Ishikawa (cell line): ENCODE measurements around the gene FCER2.

Experiments used
- CEBPB ChIP-seq: IDR thresholded peaks from 2 replicates; pipeline ENCODE4 v1.6.1; 2012
- CREB1 ChIP-seq: IDR thresholded peaks from 2 replicates; pipeline ENCODE4 v1.6.1; 2012; ENCODE audit warnings: low read depth
- EGR1 ChIP-seq: IDR thresholded peaks from 2 replicates; pipeline ENCODE4 v1.6.1; 2012
- EP300 ChIP-seq: IDR thresholded peaks from 2 replicates; pipeline ENCODE4 v1.6.1; 2012; ENCODE audit warnings: borderline replicate concordance
- FOXM1 ChIP-seq: IDR thresholded peaks from 2 replicates; pipeline ENCODE4 v1.6.1; 2012; ENCODE audit warnings: low read depth, borderline replicate concordance
- NFIC ChIP-seq: IDR thresholded peaks from 2 replicates; pipeline ENCODE4 v1.6.1; 2012
- RAD21 ChIP-seq: IDR thresholded peaks from 2 replicates; pipeline ENCODE4 v1.6.1; 2012; ENCODE audit warnings: low read depth
- TAF1 ChIP-seq: IDR thresholded peaks from 2 replicates; pipeline ENCODE4 v1.6.1; 2012; ENCODE audit warnings: low read depth, mild to moderate bottlenecking
- TCF12 ChIP-seq: IDR thresholded peaks from 2 replicates; pipeline ENCODE4 v1.6.1; 2012; ENCODE audit warnings: low read depth
- TEAD4 ChIP-seq: IDR thresholded peaks from 2 replicates; pipeline ENCODE4 v1.6.1; 2012
- YY1 ChIP-seq: IDR thresholded peaks from 2 replicates; pipeline ENCODE4 v1.6.1; 2012; ENCODE audit warnings: low read depth
- ZBTB7A ChIP-seq: IDR thresholded peaks from 2 replicates; pipeline ENCODE4 v1.6.1; 2012; ENCODE audit warnings: low read depth
- TF ChIP-seq, protein P1 (sequence below): IDR thresholded peaks from 2 replicates; pipeline ENCODE4 v1.6.1; 2012
- TF ChIP-seq, protein P2 (sequence below): IDR thresholded peaks from 2 replicates; pipeline ENCODE4 v1.6.1; 2012
- TF ChIP-seq, protein P3 (sequence below): IDR thresholded peaks from 2 replicates; pipeline ENCODE4 v1.6.1; 2012; ENCODE audit warnings: low read depth, mild to moderate bottlenecking

FCER2 gene

DNA sequence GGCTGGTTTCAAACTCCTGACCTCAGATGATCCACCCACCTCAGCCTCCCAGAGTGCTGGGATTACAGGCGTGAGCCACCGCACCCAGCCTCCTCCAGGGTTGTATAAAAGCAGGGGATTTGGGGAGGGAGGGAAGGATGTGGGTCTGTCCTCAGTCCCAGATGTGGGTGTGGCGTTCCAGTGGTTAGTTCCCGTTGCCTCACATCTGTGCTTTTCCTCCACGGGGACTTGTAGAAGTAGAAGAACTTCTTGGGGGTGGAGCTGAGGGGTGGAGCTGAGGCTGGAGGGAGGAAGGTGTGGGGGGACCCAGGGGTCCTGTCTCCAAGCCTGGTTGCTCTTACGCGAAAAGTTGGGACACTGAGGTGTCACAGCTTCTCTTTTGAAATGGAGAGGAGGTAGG, 25.6 kb downstream of the FCER2 start:
- no peak for TF ChIP-seq EGR1
- no peak for TF ChIP-seq ZBTB7A
- TF ChIP-seq FOXM1 = no peak
- no peak for TF ChIP-seq CEBPB
- no peak for TF ChIP-seq TCF12
- no peak for TF ChIP-seq EP300
- no peak for TF ChIP-seq TAF1
- no peak for TF ChIP-seq YY1
- TF ChIP-seq CREB1 = no peak
- TF ChIP-seq, protein P1, sequence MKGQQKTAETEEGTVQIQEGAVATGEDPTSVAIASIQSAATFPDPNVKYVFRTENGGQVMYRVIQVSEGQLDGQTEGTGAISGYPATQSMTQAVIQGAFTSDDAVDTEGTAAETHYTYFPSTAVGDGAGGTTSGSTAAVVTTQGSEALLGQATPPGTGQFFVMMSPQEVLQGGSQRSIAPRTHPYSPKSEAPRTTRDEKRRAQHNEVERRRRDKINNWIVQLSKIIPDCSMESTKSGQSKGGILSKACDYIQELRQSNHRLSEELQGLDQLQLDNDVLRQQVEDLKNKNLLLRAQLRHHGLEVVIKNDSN = no peak
- TF ChIP-seq RAD21 = no peak
- TF ChIP-seq, protein P2, sequence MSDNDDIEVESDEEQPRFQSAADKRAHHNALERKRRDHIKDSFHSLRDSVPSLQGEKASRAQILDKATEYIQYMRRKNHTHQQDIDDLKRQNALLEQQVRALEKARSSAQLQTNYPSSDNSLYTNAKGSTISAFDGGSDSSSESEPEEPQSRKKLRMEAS = no peak
- TF ChIP-seq, protein P3, sequence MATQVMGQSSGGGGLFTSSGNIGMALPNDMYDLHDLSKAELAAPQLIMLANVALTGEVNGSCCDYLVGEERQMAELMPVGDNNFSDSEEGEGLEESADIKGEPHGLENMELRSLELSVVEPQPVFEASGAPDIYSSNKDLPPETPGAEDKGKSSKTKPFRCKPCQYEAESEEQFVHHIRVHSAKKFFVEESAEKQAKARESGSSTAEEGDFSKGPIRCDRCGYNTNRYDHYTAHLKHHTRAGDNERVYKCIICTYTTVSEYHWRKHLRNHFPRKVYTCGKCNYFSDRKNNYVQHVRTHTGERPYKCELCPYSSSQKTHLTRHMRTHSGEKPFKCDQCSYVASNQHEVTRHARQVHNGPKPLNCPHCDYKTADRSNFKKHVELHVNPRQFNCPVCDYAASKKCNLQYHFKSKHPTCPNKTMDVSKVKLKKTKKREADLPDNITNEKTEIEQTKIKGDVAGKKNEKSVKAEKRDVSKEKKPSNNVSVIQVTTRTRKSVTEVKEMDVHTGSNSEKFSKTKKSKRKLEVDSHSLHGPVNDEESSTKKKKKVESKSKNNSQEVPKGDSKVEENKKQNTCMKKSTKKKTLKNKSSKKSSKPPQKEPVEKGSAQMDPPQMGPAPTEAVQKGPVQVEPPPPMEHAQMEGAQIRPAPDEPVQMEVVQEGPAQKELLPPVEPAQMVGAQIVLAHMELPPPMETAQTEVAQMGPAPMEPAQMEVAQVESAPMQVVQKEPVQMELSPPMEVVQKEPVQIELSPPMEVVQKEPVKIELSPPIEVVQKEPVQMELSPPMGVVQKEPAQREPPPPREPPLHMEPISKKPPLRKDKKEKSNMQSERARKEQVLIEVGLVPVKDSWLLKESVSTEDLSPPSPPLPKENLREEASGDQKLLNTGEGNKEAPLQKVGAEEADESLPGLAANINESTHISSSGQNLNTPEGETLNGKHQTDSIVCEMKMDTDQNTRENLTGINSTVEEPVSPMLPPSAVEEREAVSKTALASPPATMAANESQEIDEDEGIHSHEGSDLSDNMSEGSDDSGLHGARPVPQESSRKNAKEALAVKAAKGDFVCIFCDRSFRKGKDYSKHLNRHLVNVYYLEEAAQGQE = no peak

DNA sequence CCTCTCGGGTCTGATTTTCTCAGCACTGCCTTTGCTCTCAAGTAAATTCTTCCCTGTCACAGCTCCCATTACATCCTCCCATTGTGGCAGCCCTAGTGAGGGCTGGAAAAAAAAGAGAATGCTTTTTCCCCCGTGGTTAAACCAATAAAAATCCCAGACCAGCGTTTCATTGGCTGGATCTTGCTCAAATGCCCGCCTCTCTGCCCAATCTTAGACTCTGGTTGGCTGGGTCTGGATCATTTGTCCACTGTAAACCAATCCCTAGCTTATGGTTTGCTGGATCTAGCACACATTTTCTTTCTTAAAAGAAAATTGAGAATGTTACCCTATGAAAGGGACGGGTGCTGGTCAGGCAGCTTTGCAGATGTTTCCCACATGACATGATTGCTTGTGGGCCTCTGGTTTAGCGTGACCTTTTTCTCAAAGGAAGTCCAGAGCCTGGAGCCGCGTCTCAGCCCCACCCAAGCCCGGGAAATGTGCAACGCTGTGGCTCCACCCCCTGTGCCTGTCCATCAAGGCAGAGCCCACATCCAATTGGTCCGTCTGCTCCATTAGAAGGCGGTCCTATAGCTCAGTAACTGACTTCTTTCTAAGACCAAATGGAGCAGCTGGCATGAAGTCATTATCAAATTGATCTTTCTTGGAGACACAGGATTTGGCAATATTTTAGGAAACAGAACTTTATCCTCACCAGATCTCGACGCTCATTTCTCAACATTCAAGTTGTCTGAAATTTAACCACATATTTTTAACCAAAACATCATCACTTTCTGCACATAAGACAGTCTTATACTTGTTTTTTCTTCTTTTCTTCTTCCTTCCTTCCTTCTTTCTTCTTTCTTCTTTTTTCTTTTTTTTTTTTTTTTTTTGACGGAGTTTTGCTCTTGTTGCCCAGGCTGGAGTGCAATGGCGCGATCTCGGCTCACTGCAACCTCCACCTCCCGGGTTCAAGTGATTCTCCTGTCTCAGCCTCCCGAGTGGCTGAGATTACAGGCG, 27.6 kb downstream of the FCER2 start:
- TF ChIP-seq ZBTB7A (no peak), EP300 (no peak), EGR1 (no peak), FOXM1 (no peak), TCF12 (no peak), RAD21 (no peak), TEAD4 (no peak), CREB1 (no peak), YY1 (no peak), CEBPB (no peak), TAF1 (no peak), NFIC (no peak)
- TF ChIP-seq, protein P3 = no peak
- TF ChIP-seq, protein P1 = no peak
- TF ChIP-seq, protein P2 = no peak

DNA sequence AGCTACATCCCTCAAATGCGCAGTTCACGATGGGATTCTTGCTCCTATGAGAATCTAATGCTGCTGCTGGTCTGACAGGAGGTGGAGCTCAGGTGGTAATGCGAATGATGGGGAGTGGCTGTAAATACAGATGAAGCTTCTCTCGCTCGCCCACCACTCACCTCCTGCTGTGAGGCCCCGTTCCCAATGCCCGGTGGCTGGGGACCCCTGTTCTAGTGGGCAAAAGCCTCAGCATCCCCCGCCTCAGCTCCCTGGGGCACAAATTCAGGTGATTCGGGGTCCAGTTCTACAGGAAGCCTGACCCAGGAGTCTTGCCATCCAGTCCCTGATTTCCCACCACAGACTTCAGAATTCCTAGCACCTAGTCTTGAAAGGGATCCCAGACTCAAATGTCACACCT, 29.4 kb downstream of the FCER2 start:
- TF ChIP-seq FOXM1 (no peak), RAD21 (no peak), YY1 (no peak), TEAD4 (no peak)
- TF ChIP-seq, protein P3 = no peak
- TF ChIP-seq, protein P2 = no peak
- TF ChIP-seq, protein P1 = no peak

DNA sequence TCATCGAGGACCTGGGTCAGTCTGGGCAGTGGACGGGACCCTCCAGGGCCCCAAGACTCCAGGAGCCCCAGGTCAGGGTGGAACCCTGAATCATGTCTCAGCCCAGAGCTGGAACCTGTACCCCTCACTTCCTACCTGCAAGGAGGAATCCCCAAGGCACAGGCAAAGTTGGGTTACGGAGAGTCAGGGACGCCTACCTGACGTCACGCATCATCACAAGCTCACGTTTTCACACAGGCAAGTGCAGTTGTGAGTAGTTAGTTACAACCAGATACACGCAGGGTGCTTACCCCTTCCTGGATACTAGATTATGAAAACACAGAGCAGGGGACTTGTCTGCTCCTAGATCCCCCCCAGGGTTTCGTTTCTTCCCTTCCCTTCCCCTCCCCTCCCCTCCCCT, 31.1 kb downstream of the FCER2 start:
- TF ChIP-seq ZBTB7A (no peak), EP300 (no peak), FOXM1 (no peak), TCF12 (no peak), EGR1 (no peak), NFIC (no peak), RAD21 (no peak), CREB1 (no peak), TAF1 (no peak), YY1 (no peak), TEAD4 (no peak), CEBPB (no peak)
- TF ChIP-seq, protein P3 = no peak
- TF ChIP-seq, protein P2 = no peak
- TF ChIP-seq, protein P1 = no peak
